NCI-H2196 (cell line): ENCODE measurements around the gene KHSRP.
A peak's percentile ranks its signal among the peaks of the same experiment; 100 is the strongest.

Source experiments
- DNase-seq: peaks from one replicate; lab custom pipeline; 2025; ENCODE audit not compliant: unreplicated experiment; lab: John Stamatoyannopoulos, UW

The KHSRP gene

DNA sequence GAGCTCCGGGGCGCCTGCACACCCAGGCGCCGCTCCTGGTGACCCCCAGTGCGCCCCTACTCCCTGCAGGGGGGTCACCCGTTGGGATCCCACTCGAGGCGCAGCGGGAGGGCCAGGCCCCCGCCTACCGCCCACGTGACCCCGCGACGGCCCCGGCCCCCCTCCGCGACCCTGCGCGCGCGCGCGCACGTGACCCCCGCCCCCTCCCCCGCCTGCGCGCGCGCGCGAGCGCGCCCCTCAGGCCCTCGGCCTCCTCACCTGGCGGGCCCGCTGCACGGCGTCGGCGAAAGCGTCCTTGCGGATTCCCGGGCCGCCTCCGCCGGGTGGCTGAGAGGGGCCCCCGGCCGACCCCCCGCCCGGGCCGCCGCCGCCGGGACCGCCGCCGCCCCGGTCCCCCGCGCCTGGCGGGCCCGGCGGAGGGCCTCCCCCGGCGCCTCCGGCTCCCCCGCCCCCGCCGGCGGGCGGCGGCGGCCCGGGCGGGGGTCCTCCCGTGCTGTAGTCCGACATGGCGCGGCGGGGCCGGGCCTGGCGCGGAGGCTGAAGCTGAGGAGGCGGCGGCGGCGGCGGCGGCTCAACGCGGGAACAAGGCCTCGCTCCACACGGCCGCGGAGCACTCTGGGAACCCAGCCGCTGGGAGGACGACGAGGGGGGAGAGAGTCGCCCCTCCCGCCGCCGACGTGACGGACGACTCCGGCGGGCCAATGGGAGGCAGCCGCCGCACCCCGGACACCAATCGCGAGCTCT is at the start of gene KHSRP:
TSS of gene KHSRP (minus strand) at position 617 of the 744 bp plus-strand sequence. CDS start at position 507, 110 bp downstream.
- DNase-seq: peak; percentile 23

DNA sequence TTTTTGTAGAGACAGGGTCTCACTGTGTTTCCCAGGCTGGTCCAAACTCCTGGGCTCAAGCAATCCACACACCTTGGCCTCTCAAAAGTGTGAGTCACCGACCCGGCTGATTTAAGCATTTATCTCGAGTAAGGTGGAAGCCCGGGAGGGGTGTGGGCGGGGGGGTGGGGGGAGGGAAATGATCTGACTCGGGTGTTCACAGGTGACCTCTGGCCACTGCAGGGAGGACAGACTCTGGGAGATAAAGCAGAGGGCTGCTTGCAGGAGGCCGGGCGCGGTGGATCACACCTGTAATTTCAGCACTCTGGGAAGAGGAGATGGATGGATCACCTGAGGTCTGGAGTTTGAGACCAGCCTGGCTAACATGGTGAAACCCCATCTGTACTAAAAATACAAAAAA is 49.0 kb upstream of the KHSRP start:
- no peak for DNase-seq

- no peak for DNase-seq
These were observed 48.1 kb upstream of the KHSRP start for GRCh38 chr19:6472713-6473112.

- DNase-seq: no peak
These were observed 46.5 kb upstream of the KHSRP start for GRCh38 chr19:6471076-6471475.

- DNase-seq: no peak
These were observed 45.6 kb upstream of the KHSRP start for GRCh38 chr19:6470173-6470572.

GRCh38 chr19:6467384-6467783 is 42.8 kb upstream of the KHSRP start:
- DNase-seq: no peak

DNA sequence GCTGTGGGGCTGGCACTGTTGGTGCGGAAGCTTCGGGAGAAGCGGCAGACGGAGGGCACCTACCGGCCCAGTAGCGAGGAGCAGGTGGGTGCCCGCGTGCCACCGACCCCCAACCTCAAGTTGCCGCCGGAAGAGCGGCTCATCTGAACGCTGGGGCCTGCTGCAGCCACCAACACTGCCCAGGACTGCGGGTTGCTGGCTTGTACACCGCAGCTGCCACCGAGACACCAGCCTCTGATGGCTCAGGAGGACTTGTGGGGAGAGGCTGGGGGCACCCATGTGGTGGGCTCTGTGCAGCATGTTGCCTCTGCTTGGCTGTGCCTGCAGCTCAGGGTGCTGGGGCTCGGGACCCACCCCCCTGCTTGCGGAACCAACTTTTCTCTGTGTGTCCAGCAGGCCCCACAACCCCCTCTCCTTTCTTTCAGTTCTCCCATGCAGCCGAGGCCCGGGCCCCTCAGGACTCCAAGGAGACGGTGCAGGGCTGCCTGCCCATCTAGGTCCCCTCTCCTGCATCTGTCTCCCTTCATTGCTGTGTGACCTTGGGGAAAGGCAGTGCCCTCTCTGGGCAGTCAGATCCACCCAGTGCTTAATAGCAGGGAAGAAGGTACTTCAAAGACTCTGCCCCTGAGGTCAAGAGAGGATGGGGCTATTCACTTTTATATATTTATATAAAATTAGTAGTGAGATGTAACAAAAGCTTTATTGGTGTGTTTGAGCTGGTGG is 42.1 kb upstream of the KHSRP start:
- DNase-seq: no peak

- DNase-seq: no peak
These were observed 41.1 kb upstream of the KHSRP start for GRCh38 chr19:6465663-6466062.

DNA sequence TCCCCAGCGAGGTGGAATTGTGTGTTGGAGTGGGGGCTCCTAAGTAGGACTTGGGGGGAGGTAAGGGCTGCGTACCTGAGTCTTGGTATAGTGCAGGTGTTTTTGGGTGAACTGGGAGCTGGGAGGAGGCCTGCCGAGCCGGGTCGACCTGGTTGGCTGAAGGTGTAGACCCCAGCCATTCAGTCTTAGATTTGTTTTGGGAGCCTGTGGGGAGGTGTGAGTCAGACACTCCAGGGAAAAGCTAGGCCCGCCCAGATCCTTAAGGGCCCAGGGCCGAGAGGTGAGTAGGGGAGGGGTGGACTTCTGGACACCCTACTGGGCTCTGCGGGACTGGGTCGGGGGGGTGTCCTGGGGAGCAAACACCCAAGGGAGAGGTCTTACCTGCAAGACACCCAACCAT is 40.4 kb upstream of the KHSRP start:
- no peak for DNase-seq

DNA sequence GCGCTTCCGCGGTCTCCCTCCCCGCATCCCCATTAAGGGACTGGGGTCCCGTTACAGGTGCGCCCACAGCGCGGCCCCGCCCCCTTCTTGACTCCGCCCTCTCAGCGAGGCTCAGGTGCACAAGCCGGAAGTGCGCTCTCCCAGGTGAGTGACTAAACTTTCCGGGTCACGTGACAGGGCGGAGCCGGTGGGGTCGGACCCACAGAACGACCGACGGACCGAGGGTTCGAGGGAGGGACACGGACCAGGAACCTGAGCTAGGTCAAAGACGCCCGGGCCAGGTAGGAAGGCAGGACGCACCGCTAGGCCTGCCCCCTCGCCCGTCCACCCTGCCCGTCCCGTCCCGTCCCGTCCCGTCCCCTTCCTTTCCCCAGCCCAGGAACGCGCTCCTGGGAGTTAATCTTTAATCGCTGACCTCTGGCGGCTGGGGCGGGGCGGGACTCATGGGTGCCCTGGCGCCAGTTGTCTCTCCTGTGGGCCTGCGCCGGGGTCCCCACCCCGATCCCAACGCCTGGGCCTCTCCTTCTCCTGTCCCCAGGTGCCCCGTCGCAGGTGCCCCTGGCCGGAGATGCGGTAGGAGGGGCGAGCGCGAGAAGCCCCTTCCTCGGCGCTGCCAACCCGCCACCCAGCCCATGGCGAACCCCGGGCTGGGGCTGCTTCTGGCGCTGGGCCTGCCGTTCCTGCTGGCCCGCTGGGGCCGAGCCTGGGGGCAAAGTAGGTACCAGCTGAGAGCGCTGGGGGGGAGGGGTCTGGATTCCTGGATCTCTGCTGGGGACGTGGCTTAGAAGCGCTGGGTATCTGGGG is 39.7 kb upstream of the KHSRP start, which contains the start of gene CRB3:
TSS of gene CRB3 (plus strand) at position 202 of the 804 bp plus-strand sequence. CDS start at position 633, 431 bp downstream.
- peak; percentile 88 for DNase-seq

GRCh38 chr19:6460099-6460884 is 35.7 kb upstream of the KHSRP start:
- DNase-seq: peak; percentile 98

GRCh38 chr19:6459262-6460098 is 34.9 kb upstream of the KHSRP start, which contains the start of gene SLC25A23:
TSS of gene SLC25A23 (minus strand) at chr19:6459792. CDS start at chr19:6459628, 164 bp downstream.
- peak; percentile 72 for DNase-seq

DNA sequence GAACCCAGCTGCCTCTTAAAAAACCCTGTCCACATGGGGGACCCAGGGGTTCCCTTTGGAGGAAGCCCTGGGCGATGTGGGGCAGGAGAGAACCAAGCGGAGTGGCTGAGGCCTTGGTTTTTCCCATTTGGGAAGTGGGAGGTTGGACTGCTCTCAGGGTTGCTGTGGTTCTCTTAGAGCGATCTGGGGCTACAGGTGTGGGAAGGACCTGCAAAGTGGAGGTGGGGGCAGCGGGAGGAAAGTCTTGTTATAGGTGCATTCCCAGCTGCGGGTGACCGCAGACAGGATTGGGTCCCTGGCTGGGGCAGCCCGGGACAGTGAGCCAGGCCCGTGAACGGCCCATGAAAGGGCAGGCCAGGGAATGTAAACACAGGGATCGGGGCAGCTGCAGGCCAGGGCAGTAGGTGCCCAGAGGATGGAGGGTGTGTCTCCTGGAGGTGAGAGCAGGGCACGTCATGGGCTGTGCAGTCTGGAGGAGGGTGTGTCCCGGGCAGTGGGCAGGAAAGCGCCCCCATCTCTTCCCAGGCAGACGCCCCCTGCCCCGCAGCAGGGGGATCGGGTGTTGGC is 34.2 kb upstream of the KHSRP start:
- no peak for DNase-seq

DNA sequence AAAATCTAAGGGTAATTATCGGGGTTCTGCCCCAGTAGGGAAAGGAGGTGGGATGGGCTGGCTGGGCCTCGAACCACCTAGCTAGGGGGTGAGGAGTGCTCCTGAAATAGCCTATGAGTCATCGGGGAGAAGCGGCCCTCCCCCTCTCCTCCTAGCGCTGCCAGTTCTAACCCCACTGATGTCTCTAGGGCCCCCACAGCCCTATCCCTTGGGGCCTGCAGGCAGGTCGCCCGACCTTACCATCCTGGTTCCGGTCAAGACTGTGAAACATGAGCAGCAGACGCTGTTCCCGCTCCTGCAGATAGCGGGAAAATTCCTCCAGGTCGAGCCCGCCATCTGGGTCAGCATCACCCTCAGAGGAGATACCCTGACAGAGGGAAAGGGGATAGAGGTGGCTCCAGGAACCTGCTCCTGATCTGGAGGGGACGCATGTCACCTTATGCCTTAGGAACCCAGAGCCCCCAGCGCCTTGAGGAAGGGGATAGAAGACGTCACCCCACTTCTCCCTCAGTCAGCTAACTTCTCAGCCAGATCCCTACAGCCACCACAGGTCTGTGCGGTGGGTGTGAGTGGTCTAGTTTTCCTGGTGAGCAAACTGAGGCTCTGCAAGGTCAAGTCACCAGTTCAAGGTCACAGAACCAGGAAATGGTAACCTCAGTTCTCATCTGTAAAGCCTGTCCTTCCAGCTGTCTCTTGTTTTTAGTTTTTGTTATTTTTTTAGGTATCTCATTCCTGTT is 33.5 kb upstream of the KHSRP start:
- DNase-seq: no peak

- no peak for DNase-seq
These were observed 31.3 kb upstream of the KHSRP start for GRCh38 chr19:6455924-6456323.

DNA sequence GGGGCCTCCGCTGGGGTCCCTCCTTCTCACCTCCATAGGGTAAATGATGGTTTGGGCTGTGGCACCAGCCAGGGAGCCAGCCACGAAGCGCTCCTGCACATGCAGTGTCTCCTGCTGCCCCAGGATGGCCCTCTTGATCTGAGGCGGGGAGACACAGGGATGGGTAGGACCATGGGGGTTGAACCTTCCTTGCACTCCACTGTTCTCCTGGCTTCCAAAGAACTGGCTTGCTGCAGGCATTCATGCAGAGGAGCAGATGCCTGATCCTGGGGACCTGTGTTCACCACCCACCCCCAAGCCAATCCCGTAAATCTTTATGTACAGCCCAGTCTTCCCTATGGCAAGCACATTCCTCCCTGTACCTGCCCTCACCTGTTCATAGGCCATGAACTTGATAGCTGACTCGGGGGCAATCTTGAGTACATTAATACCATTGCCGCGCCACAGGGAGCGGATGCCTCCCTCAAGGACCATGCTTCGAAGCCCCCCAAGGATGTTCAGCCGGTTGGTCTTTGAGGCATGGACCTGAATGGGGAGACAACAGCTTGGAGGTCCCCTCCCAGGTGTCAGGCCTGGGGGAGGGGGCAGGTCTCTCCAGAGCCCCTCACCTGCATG is 29.4 kb upstream of the KHSRP start:
- no peak for DNase-seq

GRCh38 chr19:6452899-6453298 is 28.3 kb upstream of the KHSRP start:
- no peak for DNase-seq

DNA sequence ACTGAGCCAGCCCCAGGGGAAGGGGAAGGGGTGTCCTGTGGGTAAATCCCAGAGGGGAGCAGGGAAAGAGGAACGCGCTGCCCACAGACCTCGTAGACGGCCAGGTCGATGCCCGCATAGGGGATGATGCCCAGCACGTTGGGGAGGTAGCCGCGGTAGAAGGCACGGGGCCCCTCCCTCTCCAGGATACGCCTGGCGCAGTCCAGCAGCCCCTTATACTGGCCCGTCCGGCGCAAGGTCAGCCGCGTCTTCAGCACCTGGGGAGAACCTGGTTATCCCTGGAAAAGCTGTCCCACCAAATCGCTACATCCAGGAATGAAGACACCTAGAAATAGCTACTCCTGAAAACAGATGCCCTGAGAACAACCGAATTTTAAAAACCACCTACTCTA is 27.6 kb upstream of the KHSRP start:
- no peak for DNase-seq
